22Rv1 (cell line): Measurements from ENCODE around the gene FAM98B.

Experiments used
- CTCF ChIP-seq: fragments of 450-650 bp; IDR thresholded peaks from 2 replicates; pipeline ENCODE4 v1.5.1; 2017; ENCODE audit warnings: mild to moderate bottlenecking
- ZFX ChIP-seq: fragments of 450-650 bp; IDR thresholded peaks from 2 replicates; pipeline ENCODE4 v1.6.1; 2017; ENCODE audit warnings: antibody characterized with exemption, borderline replicate concordance

GRCh38 chr15:38520035-38520434, 66.1 kb downstream of the FAM98B start:
- TF ChIP-seq CTCF (no peak), ZFX (no peak)
